Measurements from ENCODE around the gene TIGD3.

DNA sequence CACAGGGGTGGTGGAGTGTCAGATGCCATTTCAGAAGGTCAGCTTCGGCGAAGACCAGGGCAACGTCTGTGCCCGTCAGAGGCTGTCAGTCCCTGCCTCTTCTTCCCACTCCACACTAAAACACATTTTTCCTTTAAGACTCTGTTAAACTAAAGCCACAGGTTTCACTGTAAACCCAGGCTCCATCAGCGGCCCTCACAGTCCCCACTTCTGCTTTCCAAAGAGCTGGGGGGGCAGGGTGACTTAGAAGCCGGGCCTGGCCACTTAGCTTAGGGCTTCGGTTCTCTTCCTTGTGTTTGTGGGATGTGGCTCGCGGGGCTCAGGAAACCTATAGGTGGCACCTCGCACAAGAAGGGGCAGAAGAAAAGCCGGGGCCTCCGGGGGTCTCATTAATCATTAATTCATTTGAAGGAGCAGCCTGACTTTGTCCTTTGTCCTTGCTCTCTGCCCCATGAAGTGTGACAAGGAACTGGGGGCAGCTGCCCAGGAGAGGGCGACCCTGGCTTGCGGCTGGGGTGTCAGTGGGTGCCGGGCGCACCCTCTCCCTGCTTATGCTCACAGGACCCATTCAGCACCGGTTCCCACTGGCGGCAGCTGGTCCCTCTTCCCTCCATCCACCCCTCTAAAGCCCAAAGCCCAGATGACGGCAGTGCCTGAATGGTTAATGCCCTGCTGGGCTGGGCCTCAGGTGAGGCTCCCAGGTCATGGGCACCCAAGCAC is 23.8 kb downstream of the TIGD3 start:
- TF ChIP-seq POLR2A (IDR thresholded peaks at IDR 0.05): no peak
- TF ChIP-seq, protein P1, sequence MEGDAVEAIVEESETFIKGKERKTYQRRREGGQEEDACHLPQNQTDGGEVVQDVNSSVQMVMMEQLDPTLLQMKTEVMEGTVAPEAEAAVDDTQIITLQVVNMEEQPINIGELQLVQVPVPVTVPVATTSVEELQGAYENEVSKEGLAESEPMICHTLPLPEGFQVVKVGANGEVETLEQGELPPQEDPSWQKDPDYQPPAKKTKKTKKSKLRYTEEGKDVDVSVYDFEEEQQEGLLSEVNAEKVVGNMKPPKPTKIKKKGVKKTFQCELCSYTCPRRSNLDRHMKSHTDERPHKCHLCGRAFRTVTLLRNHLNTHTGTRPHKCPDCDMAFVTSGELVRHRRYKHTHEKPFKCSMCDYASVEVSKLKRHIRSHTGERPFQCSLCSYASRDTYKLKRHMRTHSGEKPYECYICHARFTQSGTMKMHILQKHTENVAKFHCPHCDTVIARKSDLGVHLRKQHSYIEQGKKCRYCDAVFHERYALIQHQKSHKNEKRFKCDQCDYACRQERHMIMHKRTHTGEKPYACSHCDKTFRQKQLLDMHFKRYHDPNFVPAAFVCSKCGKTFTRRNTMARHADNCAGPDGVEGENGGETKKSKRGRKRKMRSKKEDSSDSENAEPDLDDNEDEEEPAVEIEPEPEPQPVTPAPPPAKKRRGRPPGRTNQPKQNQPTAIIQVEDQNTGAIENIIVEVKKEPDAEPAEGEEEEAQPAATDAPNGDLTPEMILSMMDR (IDR thresholded peaks at IDR 0.05): no peak

Data from right lobe of liver (tissue), 4 donors.